Tongue (tissue), 2 donors: ENCODE results near the gene TRAF3. TPM values are rescaled to one million over a fixed set of nuclear protein-coding genes. Genes with fewer than 3 reads are reported as not detected.
"Not testable (repeated sequence)": the region's sequence is repeated elsewhere in the genome, so short reads cannot be mapped to it uniquely, and the experiment has no call there.

ENCODE experiments used
- DNase-seq: peaks from one replicate; pipeline ENCODE4 v3.0.0-alpha.2; 2015
- total RNA-seq: library from RNA; depleted of rRNA; stranded (reverse); fragments of >200 nt; gene quantifications from one replicate; pipeline ENCODE4 v1.2.3, GENCODE V29; 2014

Gene TRAF3
- total RNA-seq, 1 donor from 2014 or later: 27.5 TPM

DNA sequence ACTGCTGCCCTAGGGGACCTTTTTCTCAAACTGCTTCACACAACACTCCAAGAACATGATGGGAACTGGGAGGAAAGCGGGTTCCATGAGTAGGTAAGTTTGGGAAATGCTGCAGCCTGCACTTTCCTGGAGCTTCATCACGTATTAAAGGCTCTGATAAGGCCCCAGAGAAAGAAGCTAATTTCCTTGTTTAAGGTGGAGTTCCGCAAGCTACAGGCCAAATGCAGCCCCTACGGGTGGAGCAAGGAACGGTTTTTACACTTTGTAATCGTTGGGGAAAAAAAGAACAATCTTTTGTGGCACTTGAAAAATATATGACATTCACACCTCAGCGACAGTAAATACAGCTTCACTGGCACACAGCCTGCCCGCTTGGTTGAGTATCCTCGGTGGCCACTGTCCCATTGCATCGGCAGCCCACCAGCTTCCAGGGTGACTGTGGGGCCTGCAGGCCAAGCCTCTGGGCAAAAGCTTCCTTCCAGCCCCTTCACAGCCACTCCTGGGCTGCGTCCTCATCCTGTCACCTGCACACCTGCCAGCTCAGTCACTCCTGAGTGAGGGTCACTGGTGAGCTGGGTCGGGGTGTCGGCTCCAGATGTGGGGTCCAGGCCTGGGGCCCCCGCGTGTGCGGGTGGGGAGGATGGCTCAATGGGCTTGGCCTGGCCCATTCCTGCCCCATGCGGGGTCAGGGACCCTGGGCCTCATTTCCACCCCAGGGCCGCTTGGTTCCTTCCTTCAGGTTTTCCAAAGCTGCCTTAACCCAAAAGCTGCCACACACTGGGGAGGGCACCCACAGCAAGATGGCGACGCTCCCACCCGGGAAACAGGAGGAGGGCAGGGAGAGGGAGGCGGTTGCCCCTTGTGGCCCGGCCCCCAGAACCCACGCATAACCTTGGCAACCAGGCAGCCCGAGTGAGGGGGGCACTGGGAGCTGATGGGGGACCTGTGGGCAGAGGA is 147.7 kb downstream of the TRAF3 start:
- no peak for DNase-seq

DNA sequence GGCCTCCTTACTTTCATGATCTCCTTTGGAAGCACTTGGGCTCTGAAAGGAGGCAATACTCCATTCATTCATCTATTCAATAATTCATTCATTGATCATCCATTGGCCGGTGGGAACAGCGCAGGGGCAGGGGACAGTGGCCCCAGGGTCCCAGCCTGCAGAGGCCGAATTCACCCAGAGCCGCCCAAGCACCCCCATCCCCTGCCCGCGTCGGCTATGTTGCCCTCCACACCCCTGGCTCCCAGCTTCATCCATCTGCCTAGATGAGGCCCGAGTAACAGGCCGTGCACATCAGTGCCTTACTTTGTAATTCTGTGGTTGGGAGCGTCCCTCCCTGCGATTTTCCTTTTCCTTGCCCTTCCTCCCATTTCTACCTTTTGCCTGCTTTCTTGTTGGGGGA is 148.4 kb downstream of the TRAF3 start:
- DNase-seq: no peak

DNA sequence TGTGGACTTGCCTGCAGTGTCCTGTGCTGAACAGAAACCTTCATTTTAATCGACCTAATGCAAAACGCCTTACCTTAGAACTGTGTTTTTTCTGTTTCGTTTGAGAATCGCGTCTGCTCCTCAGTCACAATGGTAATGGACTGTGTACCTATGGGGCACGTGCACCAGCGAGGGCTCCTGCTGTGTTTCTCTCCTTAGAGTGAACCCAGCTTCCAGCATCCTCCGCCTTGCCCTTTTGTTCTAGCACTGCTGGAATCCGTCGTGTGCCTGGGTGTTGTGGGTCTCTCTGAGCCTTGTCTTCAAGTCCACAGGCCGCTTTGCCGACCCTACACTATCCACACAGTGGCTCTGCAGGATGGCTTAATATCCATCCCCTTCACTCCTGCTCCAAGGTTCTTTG is 148.9 kb downstream of the TRAF3 start:
- DNase-seq: no peak

DNA sequence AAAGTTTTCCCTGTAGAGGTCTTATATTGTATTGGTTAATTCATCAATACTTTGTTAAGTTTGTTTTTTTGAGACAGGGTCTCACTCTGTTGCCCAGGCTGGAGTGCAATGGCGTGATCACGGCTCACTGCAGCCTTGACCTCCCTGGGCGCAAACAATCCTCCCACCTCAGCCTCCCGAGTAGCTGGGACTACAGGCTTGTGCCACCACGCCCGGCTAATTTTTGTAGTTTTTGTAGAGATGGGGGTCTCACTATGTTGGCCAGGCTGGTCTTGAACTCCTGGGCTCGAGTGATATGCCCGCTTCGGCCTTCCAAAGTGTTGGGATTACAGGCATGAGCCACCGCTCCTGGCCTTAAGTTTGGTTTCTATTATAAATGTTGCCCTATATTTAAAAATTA is 149.6 kb downstream of the TRAF3 start:
- DNase-seq: not testable (repeated sequence)

DNA sequence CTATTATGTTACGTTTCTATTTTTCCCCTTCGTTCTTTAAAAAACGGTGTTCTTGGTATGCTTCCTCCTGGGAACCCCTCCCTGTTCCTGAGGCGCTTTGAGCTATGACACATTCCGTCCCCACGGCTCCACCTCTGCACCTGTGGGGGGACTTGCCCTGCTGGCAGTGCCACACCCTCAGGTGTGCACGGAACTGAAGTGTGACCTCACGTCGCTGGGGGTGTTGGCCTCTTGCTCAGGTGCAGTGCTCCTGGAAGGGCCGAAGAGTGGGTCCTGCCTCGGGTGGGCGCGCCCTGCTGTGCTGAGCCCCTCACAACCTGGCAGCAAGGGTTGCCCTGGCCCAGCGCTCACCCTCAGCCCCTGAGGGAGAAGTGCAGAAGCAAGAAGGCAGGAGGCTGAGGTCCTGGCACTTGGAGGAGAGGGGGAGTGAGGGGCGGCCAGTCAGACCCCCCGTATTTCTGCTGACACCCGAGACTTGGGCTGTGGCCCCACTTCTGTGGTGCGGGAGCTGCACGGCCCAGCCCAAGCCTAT is 150.2 kb downstream of the TRAF3 start:
- DNase-seq: peak; percentile 55

DNA sequence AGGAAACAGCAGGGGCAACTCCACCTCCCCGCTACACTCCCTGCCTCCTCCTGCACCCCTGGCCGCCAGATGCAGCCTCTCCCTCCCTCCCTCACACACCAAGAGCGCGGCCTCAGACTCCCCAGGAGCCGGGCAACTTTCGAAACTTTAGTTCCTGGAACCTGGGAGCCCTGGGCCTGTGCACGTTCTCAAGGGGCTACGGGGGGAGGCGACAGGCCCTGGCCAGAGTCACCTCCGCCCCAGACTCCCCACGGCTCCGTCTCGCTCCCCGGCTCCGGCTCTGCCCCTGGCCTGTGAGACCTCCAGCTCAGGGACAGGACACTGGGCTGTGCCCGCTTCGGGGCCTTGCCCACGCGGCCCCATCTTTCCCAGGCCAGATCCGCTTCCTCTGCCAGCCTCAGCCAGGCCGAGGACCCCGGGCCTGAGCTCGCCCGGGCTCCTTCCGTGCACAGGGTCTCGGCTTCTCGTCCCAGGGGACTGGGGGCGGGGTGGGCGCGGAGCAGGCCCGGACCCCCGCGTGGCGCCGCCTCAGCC is 150.7 kb downstream of the TRAF3 start:
- DNase-seq: peak; percentile 28

DNA sequence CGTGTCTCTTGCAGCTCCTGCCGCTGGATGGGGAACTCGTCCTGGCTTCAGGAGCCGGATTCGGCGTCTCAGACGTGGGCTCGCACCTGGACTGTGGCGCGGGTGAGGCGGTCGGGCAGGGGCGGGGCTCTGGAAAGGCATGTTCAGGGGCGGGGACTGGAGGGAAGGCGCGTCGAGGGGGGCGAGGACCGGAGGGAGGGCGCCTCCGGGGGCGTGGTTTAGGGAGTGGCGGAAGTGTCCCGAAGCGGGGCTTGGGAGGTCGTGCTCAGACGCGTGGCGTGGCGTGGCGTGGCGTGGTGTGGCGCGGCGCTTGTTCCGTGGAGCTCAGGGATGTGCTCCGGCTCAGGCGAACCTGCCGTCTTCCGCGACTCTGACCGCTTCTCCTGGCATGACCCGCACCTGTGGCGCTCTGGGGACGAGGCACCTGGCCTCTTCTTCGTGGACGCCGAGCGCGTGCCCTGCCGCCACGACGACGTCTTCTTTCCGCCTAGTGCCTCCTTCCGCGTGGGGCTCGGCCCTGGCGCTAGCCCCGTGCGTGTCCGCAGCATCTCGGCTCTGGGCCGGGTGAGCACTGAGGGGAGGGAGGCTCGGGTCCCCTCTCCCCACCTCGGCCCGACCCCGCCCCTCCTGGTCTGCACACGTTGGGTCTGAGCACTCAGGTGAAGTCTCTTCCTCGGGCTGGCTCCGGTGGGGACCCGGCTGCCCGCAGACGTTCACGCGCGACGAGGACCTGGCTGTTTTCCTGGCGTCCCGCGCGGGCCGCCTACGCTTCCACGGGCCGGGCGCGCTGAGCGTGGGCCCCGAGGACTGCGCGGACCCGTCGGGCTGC is 151.4 kb downstream of the TRAF3 start:
- DNase-seq: peak; percentile 80

DNA sequence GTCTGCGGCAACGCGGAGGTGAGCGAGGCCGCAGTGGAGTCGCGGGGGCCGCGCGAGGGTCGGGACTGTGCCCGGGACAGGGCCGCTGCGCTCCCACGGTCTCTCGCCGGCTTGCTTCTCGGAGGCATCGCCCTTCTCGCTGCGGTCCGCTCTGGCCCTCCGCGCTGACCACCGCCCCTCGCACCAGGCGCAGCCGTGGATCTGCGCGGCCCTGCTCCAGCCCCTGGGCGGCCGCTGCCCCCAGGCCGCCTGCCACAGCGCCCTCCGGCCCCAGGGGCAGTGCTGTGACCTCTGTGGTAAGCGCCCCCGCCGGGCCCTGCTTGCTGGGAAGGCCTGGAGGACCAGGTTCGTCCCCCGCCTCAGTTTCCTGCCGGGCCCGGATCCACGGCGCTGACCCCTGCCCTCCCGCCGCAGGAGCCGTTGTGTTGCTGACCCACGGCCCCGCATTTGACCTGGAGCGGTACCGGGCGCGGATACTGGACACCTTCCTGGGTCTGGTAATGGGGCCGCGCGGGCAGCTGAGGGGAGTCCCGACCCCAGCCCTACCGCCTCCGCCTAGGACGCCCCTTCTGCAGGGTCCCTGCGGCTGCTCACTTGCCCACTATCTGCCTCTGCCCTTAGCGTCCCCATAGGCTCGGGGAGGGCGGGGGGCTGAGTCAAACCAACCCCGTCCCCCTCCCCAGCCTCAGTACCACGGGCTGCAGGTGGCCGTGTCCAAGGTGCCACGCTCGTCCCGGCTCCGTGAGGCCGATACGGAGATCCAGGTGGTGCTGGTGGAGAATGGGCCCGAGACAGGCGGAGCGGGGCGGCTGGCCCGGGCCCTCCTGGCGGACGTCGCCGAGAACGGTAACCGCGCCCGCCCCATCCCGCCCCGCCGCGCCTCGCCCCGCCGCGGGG is 152.2 kb downstream of the TRAF3 start:
- DNase-seq: no peak

DNA sequence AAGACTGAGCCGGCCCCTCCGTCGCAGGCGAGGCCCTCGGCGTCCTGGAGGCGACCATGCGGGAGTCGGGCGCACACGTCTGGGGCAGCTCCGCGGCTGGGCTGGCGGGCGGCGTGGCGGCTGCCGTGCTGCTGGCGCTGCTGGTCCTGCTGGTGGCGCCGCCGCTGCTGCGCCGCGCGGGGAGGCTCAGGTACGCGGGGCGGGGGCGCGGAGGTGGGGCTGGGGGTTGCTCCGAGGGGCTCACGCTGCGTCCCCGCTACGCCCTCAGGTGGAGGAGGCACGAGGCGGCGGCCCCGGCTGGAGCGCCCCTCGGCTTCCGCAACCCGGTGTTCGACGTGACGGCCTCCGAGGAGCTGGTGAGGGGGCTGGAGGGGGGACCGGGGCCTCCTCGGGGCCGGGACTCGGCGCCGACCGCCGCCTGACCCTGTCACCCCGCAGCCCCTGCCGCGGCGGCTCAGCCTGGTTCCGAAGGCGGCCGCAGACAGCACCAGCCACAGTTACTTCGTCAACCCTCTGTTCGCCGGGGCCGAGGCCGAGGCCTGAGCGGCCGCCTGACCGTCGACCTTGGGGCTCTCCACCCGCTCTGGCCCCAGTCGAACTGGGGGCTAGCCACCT is 153.0 kb downstream of the TRAF3 start:
- no peak for DNase-seq

DNA sequence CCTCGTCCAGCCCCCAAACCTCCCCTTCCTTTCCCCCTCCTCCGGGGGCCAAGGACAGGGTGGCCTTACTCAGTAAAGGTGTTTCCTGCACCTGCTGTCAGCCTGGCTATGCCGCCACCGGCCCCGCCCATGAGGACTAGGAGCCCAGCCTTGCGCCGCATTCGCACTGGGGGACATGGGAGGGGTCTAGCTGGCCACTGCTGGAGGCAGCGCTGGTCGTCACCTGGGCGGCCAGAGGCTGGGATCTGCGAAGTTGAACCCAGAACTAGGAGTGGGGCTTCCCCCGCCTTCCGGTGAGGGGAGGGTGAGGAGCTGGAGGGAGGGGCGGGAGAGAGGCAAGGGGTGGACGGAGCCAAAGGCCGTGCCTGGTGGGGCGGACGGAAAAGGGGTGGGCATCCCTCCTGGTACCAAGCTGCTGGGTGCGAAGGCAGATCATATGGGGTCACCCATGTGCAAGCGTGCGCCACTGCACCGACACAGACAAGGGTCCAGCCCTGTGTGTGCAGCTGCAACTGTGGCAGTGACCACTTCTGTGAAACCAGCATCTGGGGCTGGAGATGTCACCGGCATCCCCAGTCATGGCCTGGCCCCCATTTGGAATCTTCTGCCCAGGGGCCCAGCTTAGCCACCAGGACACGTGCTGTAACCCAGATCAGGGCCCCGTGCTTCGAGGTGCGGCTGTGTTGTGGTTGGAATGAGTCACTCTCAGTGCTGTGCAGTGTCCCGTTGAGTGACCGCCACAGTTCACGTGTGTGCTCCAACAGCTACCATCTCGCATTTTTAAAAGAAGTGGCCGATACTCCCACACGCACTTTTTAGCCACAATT is 153.7 kb downstream of the TRAF3 start:
- no peak for DNase-seq

DNA sequence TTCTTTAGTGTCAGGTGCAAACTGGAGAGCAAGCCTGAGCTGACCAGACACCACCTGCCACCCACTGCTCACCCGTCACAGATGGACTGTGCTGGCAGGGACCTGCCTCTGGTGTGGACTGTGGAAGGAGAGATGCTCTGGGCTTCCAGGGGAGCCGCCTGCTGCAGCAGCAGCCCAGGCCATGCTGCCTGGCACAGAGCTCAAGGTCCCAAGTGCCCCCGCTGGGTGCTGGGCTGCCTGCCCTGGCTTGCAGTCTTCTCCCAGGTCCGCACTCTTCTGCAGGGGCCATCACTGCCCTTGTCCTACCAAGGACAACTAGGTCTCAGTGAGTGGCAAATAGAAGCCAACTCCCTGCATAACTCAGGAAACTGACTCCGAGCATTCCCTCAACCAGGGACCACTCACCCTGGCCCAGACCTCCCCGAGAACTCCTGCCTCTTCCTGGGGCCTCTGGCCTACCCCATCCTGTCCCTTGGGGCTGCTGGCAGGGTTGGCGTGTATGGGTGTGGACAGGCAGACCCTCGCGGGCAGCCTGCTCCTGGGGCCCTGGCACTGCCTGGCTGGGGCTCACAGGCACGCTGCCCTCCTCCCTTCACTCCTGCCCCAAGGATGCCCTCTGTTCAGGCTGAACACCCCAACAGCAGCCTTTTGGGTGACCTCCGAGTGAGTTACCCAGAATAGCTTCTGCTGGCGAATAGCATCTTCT is 154.5 kb downstream of the TRAF3 start:
- DNase-seq: no peak

DNA sequence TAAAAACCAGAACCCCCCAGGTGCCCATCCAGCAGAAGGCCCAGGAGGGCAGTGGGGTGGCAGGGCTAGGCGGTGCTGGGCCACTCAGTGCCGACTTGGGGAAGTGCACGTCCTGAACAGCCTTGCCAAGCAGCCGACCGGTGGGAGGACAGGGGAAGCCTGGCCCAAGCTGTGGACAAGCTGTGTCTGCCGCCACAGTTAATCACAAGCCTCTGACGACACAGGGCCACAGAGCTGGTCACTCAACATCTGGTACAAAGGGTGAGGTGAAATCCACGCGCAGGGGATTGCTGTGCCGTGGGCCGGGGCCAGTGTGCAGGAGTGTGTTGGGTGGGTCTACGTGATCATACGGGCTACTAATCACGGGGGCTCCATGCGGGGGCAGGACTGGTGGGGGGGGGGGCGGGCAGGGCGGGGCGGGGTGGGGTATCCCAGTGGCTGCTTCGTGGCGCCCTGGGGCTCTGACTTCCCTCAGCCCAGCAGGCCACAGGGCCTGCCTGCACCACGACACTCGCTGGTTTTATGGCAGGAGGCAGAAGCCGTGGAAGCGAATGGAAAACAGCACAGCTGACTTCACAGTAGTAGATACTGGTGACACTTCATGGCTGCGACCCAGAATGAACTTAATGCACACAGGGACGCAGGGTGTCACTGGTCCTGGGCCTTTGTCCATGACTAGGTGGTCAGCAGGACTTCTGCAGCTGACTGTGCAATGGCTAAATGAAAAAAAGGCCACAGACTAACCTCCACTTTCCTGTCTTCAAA is 155.4 kb downstream of the TRAF3 start:
- no peak for DNase-seq

DNA sequence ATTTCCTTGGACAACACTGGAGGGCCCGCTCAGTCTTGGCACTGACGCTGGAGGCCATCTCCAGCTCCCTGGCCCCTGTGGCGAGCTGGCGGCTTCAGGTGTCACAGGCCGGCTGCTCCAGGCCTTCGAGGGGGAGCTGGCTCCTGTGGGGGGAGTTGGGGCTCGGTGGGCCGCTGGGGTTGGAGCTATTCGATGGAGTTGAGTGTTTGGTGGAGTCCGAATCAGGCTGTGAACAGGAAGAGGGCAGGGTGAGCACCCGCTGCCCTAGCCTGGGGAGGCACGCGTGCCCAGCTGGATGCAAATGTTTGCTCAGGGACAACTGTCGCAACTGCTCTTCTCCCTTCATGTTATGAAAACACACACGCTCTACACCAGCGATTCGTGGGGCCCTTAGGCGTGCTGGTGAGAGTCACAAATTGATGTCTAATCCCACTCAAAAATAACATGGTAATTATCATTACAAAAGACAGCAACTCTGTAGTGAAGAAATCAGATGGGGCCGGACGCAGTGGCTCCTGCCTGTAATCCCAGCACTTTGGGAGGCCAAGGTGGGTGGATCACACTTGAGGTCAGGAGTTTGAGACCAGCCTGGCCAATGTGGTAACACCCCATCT is 156.5 kb downstream of the TRAF3 start:
- DNase-seq: no peak

DNA sequence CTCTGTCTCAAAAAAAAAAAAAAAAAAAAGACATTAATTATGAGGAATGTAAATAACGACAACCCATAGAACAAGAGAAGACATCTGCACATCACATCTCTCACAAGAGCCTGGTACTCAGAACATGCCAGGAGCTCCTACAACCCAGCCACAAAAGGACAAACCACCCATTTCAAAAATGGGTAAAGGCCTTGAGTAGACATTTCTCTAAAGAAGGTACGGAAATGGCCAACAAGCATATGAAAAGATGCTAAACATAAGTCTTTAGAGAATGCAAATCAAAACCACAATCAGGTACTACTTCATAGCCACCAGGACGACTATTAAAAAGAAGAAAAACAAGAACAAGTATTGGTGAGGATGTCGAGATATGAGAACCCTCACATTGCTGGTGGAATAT is 158.5 kb downstream of the TRAF3 start:
- DNase-seq: no peak

DNA sequence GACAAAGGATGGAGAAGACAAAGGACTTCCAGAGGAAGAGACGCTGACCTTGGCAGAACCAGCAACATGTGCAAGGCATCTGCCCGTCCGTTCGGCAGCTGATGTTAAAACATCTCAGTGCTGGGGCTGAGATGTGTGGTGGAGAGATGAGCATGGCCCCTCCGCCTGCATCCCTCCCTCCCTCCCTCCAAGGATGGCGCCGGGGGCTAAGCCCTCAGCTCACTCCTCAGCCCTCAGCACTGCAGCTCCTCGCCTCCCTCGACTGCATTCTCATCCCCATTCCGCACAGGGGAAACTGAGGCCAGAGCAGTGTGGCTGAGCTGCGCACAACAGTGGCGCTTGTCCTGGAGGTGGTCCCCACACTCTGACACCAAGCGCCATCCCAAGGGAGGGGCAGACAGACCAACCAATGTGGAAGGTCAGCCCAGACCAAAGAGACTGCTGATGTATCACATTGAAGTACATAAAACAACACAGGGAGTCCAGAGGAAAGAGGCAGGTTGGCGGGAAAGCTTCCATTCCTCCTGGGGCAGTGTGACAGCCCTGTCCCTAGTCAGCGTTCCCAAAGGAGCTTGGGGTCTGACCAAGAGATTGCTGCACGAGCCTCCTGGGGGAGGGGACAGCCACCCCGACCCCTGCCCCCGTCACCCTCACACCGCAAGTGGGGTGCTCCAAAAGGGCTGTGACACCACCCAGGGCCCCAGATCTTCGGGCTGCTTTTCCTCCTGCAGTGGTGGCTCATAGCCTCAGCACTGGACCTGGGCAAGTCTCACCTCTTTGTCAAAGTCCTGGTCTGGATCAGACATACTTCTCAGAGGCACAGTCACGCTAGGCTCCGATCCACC is 160.3 kb downstream of the TRAF3 start:
- no peak for DNase-seq

DNA sequence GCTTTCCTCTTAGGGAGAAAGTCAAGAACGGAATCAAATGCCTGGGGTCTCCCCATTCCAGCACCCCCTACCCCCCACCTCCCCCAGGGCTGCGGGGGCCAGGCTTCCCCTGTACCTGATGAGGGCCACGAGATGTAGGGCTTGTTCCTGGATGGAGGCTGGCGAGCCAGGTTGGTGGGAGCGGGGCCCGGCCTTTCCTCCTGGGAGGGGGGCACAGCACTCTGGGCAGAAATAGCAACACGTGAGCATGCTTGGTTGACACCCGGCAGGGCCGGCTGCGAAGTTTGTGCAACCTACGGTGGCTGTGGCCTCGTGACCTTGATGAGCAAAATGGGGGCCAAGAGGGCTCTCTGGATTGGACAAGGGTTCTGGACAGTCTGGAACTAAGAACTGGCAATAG is 160.9 kb downstream of the TRAF3 start:
- DNase-seq: no peak

DNA sequence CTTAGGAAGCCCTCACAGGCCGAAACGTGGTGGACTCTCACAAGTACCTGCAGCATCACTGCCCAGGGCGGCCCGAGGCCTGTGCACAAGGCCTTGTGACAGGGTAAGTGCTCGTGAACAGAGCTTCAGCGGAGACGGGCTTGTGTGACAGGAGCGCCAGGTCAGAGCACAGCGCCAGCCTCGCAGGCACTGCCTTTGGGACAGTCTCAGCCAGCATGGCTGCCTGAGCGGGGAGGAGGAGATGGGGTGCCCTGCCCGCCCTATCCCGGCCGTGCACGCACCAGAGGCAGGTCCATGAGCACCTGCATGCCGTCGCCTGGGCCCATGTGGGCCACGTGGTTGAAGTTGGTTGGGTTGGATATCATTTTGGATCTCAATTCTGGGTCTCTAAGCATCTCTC is 162.1 kb downstream of the TRAF3 start:
- DNase-seq: no peak
